HG03432 (cell line): ENCODE data around the gene CNGB1.
"Not testable (repeated sequence)": the region's sequence is repeated elsewhere in the genome, so short reads cannot be mapped to it uniquely, and the experiment has no call there.

Experiments used
- ATAC-seq: cut with Tn5 transposase; IDR thresholded peaks from one replicate; pipeline ENCODE4 v1.9.1; 2021; ENCODE audit warnings: mild to moderate bottlenecking, moderate library complexity; ENCODE audit not compliant: unreplicated experiment

The CNGB1 gene

DNA sequence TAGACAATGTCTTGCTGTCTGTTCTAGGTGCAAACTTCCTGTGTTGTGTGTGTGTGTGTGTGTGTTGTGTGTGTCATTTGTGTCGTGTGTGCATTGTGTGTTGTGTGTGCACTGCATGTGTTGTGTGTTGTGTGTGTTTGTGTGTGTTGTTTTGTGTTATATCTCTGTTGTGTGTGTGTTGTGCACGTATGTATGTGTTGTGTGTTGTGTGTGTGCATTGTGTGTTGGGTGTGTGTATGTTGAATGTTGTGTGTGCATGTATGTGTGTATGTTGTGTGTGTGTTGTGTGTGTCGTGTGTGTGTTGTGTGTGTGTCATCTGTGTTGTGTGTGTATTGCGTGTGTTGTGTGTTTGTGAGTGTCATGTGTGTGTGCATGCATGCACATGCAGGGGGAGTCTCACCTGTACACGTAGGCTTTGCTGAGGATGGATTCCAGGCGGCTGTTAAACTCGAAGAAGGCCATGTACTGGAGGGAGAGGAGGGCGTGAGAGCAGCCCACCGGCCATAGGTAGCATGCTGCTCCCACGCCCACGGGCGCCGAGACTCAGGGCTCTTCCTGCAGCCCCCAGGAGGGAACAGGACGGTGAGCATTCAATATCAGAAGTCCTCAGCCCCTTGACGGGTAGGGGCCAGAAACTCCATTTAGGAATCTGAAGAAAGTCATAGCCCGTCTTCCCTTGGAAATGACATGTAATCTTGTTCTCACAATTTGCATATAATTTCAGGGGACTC lies 58.2 kb downstream of the CNGB1 start:
- no peak for ATAC-seq

DNA sequence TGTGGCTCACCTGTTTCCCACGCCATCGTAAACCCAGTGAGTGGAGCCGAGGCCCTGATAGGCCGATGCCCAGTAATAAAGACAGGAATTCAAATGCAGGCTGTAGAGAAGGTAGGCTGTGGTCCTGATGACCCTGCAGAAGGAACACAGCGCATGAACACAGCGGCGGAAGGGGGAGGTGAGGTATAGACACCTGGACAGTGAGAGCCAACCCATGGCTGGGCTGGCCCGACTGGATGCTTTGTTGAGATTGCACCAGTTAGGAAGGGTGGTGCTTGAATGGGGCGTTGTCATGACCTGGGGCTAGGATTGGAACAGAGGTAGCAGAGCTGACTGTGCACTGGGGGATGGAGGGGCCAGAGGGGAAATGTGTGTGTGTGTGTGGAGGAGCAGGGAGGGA lies 59.2 kb downstream of the CNGB1 start:
- no peak for ATAC-seq

DNA sequence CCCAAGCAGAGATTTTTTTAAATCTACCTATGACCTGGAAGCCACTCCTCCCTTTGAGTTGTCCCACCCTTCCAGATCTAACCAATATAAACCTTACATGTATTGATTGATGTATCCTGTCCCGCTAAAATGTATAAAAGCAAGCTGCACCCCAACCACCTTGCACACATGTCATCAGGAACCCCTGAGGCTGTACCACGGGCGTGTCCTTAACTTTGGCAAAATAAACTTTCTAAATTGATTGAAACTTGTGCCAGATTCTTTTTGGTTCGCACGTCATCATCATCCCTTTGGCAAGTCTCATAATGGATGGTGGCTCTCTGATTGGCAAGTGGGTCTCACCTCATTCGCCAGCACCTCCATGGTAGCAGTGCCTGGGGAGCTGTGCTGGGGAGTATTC lies 60.2 kb downstream of the CNGB1 start:
- ATAC-seq: no peak

DNA sequence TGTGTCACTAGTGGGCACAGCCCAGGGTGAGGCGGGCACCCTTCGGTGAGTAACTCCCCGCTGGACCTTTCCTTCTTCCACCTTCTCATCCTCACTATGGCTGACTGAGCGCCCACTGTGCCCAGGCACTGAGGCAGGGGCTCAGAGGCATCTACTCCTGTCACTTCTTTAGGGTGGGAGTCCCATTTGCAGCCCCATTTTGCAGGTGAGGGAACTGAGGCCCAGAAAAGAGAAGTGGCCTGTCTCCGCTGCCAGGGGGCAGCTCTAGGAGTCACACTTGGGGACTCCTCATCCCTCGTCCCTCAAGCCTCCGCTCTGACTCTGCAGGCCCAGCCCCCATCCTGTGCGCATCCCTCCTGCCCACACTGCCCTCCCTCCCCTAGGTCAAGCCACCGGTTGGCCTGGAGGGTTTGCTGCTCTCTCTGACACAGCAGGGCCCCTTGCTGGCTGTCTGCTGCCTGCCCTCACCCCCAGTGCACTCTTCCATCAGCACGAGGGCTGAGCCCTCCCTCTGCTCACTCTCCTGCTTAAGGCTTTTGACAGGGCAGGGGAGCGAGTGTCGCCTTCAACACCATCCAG lies 62.4 kb downstream of the CNGB1 start:
- ATAC-seq: no peak

GRCh38 chr16:57906382-57907316 lies 64.3 kb downstream of the CNGB1 start:
- ATAC-seq: peak; percentile 42

DNA sequence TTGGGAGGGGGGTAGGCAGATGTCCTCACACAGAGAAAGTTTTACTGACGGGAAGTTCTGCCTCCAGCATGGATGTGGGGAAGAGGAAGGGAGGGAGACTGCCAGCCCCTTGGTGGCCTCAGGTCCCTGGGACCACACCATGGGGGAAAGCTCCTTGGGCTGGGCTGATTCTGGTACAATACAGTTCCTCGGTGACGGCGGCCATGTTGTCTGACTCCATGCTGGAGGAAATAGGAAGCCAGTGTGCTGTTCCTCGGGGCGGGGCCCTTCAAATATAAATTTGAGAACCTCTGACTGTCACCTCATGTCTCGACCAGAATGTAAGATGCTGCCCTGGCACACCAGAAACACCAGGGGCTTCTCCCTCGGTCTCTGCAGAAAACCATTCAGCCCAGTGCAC lies 66.8 kb downstream of the CNGB1 start:
- ATAC-seq: no peak

GRCh38 chr16:57903656-57904055 lies 67.3 kb downstream of the CNGB1 start:
- no peak for ATAC-seq

DNA sequence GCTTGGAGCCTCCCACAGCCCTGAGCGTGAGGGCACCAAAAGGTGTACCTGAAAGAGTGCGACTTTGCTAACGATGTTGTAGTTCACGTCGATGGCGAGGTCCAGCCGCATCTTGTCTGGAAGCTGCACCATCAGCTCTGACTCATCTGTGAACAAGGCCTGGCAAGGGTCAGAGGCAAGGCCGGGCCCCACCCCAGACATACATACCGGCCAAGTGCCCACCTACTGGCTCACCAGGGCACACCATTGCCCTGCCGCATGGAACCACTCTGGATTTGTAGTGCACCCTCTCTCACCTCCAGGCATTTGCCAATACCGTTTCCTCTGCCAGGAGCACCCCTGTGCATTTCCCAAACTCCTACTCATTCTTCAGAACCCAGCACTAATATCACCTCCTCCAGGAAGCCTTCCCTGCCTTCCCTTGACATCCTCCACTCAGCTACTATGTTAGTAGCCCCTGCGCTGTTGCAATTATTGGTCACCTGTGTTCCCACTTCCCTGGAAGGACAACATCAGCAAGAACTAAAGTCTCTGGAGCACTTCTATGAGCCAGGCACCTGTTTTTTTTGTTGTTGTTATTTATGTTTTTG lies 69.4 kb downstream of the CNGB1 start:
- ATAC-seq: no peak

DNA sequence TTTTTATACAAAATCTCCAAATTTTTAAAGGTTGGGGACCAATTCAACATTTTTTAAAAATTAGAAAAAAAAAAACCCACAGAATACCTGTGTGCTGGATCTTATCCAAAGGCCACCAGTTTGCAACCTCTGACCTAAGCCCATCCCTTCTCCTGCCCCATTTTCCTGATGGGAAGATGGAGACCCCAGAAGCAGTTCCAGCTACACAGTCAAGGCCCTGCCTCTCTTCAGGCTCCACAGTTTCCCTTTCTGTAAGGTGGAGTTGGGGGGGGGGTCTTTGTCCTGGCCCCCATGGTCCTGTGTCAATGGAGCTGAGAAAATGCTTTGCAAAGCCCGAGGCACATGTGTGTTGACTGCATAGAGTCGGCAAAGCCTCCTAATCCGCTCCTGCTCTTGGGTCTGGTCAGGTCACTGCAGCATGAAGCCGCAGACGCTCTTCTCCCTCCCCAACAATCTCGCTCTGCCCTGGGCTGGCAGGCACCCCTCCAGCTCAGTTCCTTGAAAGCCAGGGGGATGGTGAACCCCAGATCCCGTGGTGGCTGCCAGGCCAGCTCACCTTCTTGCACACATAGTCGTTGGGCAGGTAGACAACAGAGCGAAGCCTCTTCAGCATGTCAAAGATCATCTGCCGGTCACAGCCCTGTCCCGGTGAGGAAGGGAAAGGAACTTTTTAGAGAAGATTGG lies 70.0 kb downstream of the CNGB1 start:
- ATAC-seq: no peak

DNA sequence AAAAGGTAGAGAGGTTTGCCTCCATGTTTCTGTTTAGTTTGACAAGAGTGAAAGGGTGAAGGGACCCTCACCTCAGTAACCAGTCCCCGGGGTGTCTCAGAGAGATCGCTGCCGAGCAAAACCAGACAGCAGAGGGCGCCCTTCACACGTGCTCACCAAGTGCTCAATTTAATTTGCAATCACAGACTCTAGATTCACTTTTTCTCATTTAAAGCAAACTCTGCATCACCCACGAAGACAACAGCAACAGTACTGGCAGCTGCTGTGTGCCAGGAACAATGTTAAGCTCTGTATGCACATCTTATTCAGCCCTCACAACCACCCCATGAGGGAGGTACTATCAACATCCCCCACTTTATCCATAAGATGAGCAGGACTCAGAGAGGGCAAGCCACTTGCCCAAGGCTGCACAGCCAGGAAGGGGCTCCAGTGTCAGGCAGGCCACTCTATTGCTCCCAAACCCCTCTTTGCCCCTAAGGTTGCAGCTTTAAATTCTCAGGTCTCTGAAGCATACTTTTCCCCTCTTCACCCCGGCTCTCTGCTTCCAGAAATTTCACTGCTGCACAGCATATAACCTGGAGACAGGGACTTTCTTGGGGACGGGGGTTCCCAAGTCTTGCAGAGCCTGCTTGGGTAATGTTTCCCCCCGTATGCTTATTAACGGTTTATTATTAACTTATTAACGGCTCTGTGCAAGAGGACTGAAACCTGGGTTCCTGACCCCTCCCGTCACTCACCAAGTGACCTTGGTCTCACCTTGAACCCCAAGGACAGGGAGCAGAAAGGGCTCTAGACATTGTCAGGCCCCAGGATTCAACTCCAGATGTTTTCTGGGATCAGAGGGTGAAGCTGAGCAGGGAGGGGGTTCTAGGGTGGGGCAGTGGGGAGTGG lies 70.9 kb downstream of the CNGB1 start:
- no peak for ATAC-seq

DNA sequence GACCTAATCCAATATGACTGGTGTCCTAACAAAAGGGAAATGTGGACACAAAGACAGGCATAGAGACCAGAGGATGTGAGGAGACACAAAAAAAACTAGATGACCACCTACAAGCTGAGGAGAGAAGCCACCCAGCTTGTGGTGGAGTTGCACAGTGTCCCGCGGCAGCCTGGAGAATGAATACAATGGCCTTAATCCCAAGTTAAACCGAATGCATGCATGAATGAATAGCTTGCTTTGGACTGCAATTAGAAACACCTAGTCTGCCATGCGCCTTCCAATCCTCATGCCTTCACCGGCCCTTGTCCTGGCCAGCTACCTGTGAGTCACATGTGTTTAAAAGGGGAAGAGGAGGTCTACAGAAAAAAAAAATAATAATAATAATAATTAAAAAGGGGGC lies 72.0 kb downstream of the CNGB1 start:
- ATAC-seq: no peak

- ATAC-seq: no peak
Observed at GRCh38 chr16:57897996-57898395, 72.9 kb downstream of the CNGB1 start.

GRCh38 chr16:57897053-57897784 lies 73.7 kb downstream of the CNGB1 start:
- no peak for ATAC-seq

DNA sequence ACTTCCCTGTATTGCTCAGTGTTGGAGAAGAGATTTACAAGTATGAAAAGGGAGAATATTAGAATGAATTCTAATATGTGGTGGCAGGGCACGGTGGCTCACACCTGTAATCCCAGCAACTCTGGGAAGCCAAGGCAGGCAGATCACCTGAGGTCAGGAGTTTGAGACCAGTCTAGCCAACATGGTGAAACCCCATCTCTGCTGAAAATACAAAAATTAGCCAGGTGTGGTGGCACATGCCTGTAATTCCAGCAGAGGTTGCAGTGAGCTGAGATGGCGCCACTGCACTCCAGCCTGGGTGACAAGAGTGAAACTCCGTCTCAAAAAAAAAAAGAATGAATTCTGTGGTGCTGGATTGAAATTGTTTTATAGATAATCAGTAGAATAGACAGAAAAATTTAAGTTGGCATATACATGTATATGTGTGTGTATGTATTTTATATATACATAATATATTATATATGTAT lies 75.8 kb downstream of the CNGB1 start:
- not testable (repeated sequence) for ATAC-seq

DNA sequence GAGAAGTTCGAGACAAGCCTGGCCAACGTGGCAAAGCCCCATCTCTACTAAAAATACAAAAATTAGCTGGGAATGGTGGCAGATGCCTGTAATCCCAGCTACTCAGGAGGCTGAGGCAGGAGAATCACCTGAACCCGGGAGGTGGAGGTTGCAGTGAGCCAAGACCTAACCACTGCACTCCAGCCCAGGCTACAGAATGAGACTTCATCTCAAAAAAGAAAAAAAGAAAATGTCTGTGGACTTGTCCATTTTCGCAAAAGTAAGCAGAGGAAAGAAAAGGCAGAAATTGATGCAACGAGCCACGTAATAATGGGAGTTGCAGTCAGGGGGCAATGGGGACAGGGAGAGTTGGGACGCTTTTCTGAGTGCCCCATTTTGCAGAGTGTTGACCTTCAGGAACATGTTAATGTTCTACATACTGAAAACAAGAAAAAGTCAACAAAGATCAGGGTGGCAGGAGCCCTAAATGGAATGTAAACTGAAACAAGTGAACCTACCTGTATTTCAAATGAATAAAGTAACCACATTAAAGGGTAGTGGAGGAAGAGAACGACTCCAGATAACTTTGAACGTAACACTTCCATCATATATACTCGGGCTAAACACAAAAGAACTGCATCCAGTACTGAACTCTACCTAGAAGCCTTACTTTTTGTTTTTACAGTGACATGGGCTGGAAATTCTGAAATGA lies 76.4 kb downstream of the CNGB1 start:
- ATAC-seq: no peak

- ATAC-seq: no peak
Observed at GRCh38 chr16:57893559-57894389, 77.2 kb downstream of the CNGB1 start.

DNA sequence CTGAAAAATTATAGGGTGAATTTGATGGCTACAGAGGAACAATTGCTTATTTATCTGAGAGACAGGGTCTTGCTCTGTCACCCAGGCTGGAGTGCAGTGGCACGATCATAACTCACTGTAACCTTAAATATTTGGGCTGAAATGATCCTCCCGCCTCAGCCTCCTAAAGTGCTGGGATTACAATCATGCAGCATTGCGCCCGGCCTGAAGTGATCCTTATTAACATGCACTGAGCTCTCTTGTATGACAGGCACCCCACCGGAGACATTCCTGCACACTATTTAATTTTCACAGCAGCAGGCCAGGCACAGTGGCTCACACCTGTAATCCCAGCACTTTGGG lies 77.7 kb downstream of the CNGB1 start:
- ATAC-seq: no peak
